GM19193 (cell line): ENCODE measurements around the gene MCRIP2.

Experiments used
- POLR2A ChIP-seq: IDR thresholded peaks from 4 replicates; pipeline ENCODE4 v1.6.1; 2011; ENCODE audit not compliant: insufficient read depth, insufficient read length; ENCODE audit errors: extremely low read depth

Gene MCRIP2

DNA sequence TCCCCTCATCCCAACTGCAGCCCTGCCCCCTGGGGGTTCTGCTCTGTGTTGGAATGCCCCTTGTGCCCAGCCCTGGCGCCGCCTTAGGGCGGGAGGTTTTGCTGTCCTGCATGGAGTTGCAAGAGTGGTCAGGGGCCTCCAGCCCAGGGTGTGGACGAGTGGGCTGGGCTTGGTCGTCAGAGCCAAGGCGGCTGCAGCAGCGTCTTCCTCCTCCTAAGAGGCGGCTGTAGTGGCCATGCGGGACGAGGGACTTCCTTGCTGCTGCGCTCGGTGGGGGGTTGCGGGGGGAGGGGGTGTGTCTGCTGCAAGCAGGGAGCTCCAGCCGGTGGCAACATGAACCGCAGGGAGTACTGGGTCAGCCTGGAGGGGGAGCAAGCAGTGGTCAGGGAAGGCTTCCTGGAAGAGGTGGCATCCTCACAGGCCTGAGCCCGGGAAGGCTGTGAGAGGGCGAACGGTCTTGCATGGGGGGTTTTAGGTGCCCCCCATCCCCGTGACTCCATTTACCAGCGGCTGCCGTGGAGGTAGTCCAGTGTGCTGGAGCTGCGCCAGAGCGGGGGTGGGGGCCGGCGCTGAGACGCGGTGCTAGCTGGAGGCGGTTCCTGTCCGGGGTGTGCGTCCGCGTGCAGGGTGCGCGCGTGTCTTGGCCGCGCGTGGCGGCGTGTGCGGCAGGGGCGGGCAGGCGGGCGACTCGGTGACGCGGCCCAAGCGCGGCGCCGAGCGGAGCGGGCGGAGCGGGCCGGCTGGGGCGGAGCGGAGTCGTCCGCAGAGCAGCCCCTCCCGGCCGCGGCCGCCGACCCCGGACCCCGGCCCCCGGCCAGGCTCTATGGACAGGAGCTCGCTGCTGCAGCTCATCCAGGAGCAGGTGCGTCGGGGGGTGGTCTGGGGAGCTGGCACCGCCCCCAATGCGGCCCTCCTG is 33.6 kb downstream of the MCRIP2 start, which contains the start of gene RHBDL1:
Gene RHBDL1, plus strand, starts transcription at position 704 of the 916 bp plus-strand sequence. Its CDS starts 120 bp downstream, at position 824.
- TF ChIP-seq POLR2A: no peak

DNA sequence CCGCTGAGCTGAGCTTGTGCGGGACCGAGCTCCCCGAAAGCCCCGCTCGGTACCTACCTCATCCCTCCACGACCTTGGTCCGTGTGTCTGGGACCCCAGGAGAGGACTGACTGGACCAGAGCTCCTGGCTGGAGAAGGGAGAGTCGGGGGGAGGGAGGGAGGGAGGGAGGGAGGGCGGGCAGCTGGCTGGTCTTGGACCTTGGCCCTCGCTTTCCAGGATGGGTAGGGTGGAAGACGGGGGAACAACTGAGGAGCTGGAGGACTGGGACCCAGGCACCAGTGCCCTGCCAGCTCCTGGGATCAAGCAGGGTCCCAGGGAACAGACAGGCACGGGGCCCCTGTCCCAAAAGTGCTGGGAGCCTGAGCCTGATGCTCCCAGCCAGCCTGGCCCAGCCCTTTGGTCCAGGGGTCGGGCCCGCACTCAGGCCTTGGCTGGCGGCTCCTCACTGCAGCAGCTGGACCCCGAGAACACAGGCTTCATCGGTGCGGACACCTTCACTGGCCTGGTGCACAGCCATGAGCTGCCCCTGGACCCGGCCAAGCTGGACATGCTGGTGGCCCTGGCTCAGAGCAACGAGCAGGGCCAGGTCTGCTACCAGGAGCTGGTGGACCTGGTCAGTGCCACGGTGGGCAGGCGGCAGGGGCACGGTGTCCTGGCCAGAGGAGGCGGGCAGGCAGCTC is 34.4 kb downstream of the MCRIP2 start:
- TF ChIP-seq POLR2A: no peak

DNA sequence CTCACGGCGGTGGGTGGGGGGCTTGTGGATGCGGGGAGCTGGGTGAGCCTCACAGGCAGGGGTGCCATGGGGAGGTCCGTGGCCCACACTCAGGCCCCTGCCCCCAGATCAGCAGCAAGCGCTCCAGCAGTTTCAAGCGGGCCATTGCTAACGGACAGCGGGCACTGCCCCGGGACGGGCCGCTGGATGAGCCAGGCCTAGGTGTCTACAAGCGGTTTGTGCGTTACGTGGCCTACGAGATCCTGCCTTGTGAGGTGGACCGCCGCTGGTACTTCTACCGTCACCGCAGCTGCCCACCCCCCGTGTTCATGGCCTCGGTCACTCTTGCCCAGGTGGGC is 34.9 kb downstream of the MCRIP2 start:
- TF ChIP-seq POLR2A: no peak

DNA sequence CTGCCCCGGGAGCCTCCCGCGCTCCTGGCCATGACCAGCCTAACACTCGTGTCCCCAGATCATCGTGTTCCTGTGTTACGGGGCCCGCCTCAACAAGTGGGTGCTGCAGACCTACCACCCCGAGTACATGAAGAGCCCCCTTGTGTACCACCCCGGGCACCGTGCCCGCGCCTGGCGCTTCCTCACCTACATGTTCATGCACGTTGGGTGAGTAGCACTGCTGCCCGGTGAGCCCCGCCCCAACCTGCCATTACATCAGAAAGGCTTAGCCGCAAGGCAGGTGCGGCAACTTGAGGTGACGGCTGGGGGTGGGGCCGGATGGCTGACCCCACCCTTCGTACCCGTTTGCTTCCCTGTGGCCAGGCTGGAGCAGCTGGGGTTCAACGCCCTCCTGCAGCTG is 35.3 kb downstream of the MCRIP2 start:
- no peak for TF ChIP-seq POLR2A

DNA sequence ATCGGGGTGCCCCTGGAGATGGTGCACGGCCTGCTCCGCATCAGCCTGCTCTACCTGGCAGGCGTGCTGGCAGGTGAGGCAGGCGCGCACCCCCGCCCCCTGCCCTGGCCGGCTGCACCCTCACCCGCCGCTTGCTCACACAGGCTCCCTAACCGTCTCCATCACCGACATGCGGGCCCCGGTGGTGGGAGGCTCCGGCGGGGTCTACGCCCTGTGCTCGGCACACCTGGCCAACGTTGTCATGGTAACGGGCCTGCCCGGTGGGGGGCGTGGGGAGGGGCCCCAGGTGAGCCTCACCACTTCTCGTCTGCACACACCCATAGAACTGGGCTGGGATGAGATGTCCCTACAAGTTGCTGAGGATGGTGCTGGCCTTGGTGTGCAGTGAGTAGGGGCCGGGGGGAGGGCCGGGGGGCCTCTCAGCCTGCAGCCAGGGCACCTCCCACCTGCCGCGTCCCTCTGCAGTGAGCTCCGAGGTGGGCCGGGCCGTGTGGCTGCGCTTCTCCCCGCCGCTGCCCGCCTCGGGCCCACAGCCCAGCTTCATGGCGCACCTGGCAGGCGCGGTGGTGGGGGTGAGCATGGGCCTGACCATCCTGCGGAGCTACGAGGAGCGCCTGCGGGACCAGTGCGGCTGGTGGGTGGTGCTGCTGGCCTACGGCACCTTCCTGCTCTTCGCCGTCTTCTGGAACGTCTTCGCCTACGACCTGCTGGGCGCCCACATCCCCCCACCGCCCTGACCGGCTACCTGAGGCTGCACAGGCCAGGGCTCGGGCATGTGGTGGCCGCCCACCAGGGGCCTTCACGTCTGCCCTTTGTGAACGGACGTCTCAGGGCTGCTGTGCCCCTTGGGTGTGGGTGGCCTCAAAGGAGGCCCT is 35.9 kb downstream of the MCRIP2 start:
- TF ChIP-seq POLR2A: no peak

DNA sequence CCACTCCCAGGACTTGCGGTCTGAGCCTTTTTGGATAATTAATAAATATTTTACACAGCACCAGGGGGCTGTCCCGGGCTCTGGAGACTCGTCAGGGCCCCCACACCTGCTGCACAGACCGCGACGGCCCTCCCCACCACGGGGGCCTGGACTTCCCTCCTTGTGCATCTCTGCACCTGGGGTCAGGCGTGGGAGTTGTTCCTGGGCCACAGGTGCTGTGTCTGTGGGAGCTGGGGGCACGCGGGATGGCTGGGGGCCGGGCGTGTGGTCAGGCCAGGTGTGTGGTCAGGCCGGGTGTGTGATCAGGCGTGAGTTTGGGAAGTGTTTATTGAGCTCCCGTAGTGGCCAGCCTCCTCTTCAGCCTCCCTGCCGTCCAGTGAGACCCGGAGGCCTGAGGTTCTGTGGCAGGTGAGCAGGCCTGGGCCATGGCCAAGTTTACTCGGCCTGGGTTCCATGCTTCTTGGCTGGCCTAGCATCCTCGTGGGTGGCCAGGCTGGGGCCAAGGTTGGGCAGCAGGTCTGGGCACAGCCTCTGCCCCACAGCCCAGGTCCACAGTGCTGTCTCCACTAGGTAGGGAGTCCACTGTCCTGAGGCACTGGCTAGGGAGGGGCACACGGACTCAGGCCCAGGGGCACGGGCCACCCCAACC is 36.7 kb downstream of the MCRIP2 start:
- no peak for TF ChIP-seq POLR2A

DNA sequence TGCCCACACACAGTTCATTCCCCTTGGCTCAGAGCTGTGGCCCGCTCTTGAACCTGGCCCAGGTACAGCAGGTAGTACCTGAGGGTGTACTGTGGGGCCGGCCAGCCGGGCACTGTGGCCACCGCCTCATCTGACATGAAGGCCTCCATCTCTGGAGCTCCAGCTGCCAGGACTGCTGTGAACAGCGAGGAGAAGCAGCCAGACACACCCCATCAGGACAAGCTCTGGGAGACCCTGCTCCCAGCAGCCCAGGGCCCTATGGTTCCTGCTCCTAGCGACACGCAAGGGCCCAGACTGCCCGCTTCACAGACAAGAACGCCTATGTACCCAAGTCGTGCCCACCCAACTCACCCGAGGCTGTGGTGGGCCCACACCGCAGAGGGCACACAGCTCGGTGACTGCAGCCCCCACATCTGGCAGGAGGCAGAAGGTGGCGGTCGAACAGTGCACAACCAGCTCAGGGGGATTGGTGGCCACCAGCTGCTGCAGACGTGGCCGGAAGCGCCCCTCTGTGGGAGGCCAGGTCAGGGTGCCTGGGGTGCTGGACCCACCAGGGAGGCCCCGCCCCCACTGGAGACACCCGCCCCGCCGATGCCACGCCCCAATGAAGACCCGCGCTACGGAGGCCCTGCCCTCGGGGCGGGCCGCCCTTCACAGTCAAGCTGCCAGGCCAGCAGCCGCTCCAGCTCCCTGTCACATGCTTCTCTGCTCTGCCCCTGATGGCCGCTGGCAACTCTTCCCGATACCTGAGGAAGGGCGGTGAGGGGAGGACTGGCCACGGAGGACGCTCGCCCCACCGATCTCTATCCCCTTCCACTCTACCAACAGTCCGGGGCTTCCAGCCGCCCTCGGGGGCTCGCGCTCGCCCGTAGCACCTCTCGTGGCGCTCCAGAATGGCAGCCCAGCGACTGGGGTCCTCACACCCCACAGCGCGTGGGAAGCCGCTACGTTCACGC is 37.5 kb downstream of the MCRIP2 start:
- peak; percentile 13 for TF ChIP-seq POLR2A

DNA sequence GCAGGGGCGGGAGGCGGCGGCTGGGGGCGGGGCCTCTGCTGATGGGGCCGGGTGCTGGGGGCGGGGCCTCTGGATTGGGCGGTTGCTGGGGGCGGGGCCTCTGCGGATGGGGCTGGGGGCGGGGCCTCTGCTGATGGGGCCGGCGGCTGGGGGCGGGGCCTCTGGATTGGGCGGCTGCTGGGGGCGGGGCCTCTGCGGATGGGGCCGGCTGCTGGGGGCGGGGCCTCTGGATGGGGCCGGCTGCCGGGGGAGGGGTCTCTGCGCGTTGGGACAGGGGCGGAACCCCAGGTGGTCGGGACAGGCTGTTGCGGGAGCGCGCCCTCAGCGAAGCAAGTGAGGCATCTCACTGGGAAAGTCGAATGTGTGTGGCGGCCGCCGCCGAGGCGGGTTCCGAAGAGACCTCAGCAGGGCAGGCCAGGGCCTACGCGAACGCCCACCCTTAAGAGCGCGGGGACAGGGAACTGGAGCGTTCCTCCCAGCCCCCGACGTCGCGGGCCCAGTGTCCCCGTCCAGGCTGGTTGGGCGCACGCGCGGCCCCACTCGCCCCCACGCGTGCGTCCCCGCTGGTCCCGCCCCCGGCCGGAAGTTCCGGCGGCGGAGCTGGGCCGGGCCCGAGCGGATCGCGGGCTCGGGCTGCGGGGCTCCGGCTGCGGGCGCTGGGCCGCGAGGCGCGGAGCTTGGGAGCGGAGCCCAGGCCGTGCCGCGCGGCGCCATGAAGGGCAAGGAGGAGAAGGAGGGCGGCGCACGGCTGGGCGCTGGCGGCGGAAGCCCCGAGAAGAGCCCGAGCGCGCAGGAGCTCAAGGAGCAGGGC is 38.4 kb downstream of the MCRIP2 start, which contains the start of gene STUB1:
Gene STUB1, plus strand, starts transcription at position 597 of the 811 bp plus-strand sequence. Its CDS starts 116 bp downstream, at position 713.
- TF ChIP-seq POLR2A: peak; percentile 82

DNA sequence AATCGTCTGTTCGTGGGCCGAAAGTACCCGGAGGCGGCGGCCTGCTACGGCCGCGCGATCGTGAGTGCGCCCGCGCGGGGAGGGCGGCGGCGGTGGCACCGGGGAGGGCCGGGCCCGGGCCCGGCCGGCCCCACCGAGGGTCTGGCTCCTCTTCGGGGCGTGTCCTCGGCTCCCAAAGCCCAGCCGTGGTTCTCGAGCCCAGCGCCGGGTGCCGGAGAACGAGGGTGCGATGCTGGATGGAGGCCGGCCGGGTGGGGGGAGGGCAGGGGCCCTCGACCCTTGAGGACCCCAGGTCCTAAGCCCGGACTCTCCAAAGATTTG is 39.0 kb downstream of the MCRIP2 start:
- TF ChIP-seq POLR2A: no peak

DNA sequence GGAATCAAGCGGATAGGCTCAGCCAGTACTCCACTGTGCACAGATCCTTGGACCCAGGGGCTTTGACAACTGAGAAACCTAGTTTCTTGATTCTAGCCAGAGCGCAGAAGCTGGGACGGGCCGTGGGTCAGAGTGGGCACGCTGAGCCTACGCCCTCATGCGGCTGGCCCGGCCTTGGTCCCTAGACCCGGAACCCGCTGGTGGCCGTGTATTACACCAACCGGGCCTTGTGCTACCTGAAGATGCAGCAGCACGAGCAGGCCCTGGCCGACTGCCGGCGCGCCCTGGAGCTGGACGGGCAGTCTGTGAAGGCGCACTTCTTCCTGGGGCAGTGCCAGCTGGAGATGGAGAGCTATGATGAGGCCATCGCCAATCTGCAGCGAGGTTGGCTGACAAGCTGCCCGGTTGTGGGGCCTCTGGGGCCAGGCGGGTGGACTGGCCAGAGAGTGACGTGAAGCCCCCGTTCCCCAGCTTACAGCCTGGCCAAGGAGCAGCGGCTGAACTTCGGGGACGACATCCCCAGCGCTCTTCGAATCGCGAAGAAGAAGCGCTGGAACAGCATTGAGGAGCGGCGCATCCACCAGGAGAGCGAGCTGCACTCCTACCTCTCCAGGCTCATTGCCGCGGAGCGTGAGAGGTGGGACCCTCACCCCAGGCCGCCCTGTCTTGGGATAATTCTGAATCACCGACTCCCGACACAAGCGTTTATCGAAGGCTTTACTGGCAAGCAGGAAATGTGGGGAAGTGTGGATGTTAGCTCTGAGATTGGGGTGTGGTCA is 39.5 kb downstream of the MCRIP2 start:
- TF ChIP-seq POLR2A: no peak

DNA sequence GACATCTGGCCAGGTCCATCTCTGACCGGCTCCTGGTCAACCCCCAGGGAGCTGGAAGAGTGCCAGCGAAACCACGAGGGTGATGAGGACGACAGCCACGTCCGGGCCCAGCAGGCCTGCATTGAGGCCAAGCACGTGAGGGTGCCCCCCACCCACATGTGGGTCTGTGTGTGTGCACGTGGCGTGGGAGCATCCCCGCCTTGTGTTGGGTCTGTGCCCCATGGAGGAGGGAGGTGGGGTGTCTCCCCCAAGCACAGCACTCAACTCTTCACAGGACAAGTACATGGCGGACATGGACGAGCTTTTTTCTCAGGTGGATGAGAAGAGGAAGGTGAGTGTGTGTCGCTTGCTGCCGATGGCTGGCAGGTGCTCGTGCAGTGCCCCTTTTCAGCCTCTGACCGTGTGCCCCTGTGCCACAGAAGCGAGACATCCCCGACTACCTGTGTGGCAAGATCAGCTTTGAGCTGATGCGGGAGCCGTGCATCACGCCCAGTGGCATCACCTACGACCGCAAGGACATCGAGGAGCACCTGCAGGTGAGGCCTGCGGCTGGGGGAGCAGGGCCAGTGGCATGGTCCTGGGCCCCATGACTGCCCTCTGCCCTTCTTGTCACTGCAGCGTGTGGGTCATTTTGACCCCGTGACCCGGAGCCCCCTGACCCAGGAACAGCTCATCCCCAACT is 40.3 kb downstream of the MCRIP2 start:
- TF ChIP-seq POLR2A: no peak
